ENCODE measurements around the gene PCDHGB4. TPM values are rescaled to one million over a fixed set of nuclear protein-coding genes. Genes with fewer than 3 reads are reported as not detected.
"Not testable (repeated sequence)": the region's sequence is repeated elsewhere in the genome, so short reads cannot be mapped to it uniquely, and the experiment has no call there.

The PCDHGB4 gene
- total RNA-seq, 3 donors from 2014 or later (not counting 1 experiment from before 2014, with no cell fraction given): 0.31 to 0.40 TPM; not detected in 1

DNA sequence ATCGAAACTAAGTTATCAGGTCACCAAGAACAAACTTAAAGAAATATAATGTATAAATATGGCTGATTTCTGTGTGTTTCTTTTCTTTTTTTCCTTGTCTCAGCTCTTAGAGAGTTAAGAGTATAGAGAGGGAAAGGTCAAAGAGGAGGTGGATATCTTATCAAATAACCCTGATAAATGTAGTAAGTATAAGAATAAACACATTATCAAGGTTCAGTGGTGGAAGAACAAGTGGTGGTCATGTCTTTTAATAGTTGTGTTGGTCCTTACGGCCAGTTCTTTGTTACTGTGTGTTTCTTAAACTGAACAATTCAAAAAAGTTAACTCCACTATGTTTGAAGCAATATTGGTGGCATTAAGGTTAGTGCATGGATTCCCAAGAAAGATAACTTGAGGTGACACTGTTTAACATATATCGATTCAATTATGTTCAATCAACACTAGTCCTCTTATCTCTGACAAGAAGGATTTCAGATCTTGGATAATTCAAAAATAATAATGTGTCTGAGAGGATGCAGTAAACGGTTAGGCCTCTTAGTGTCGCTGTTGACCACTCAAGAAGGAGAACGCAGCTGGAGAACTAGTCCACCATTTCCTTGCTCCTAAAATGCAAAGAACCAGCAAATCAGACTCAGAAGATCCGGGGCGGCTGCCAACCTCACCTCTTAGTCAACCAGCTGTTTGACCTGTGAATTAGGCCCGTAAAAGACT, 44.1 kb upstream of the PCDHGB4 start, which contains the start of gene PCDHGA3:
Gene PCDHGA3 (plus strand): TSS at position 588 of the 711 bp plus-strand sequence. CDS start 205 bp downstream, outside the sequence.
- Mint-ChIP-seq H3K27me3 (ENCODE audit: low read depth in 2 of 2) (peaks cover 48 to 85% of the 10 kb centered on the region in 2 donors), H3K9me3 (peaks cover 8% of the 10 kb centered on the region in 2 donors), H3K4me3 (peak within 1 kb of the TSS; percentile 45), H3K27ac (no peak within 1 kb of the TSS), H3K4me1 (no peaks in the 10 kb centered on the region), H3K36me3 (peaks cover 33% of the 10 kb centered on the region)
- TF ChIP-seq, protein P1, sequence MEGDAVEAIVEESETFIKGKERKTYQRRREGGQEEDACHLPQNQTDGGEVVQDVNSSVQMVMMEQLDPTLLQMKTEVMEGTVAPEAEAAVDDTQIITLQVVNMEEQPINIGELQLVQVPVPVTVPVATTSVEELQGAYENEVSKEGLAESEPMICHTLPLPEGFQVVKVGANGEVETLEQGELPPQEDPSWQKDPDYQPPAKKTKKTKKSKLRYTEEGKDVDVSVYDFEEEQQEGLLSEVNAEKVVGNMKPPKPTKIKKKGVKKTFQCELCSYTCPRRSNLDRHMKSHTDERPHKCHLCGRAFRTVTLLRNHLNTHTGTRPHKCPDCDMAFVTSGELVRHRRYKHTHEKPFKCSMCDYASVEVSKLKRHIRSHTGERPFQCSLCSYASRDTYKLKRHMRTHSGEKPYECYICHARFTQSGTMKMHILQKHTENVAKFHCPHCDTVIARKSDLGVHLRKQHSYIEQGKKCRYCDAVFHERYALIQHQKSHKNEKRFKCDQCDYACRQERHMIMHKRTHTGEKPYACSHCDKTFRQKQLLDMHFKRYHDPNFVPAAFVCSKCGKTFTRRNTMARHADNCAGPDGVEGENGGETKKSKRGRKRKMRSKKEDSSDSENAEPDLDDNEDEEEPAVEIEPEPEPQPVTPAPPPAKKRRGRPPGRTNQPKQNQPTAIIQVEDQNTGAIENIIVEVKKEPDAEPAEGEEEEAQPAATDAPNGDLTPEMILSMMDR (IDR thresholded peaks at IDR 0.05): no peak
- Histone ChIP-seq H3K27ac (ENCODE audit: low read length) (no peak within 1 kb of the TSS), H3K4me1 (ENCODE audit: control insufficient read depth, insufficient read depth, low read length) (no peaks in the 10 kb centered on the region), H3K9me3 (ENCODE audit: control insufficient read depth, insufficient read depth, low read length) (peaks cover 36% of the 10 kb centered on the region), H3K4me3 (ENCODE audit: low read length) (no peak within 1 kb of the TSS), H3K27me3 (ENCODE audit: control insufficient read depth, insufficient read depth, low read length) (peaks cover 44% of the 10 kb centered on the region), H3K36me3 (ENCODE audit: control insufficient read depth, insufficient read depth, low read length) (no peaks in the 10 kb centered on the region)
- DNase-seq (peak in 1 of 2 donors; percentile 36), ATAC-seq (peak in 1 of 3 donors; percentile 55)
- intact Hi-C loops (cut with micrococcal nuclease): no loop called here
- 14% methylated on average over 6 of the region's 9 CpGs for WGBS (ENCODE audit: insufficient coverage)

- peaks cover 28% of the 10 kb centered on the region for H3K36me3 Mint-ChIP-seq
- H3K27me3 Mint-ChIP-seq (ENCODE audit: low read depth in 2 of 2): peaks cover 47 to 85% of the 10 kb centered on the region in 2 donors
- 38% methylated on average over 31 of the region's 31 CpGs for WGBS (ENCODE audit: insufficient coverage)
- H3K4me3 Mint-ChIP-seq: peak overlapping the region; percentile 45
- Histone ChIP-seq H3K27ac (ENCODE audit: low read length) (no peak overlapping the region), H3K36me3 (ENCODE audit: control insufficient read depth, insufficient read depth, low read length) (no peaks in the 10 kb centered on the region), H3K4me1 (ENCODE audit: control insufficient read depth, insufficient read depth, low read length) (no peaks in the 10 kb centered on the region), H3K27me3 (ENCODE audit: control insufficient read depth, insufficient read depth, low read length) (peaks cover 43% of the 10 kb centered on the region), H3K9me3 (ENCODE audit: control insufficient read depth, insufficient read depth, low read length) (peaks cover 31% of the 10 kb centered on the region), H3K4me3 (ENCODE audit: low read length) (no peak overlapping the region)
- DNase-seq (no peak), ATAC-seq (no peak)
- no peak overlapping the region for H3K27ac Mint-ChIP-seq
- H3K9me3 Mint-ChIP-seq: peaks cover 6 to 8% of the 10 kb centered on the region in 2 donors
- TF ChIP-seq, protein P1 (IDR thresholded peaks at IDR 0.05): no peak
- no peaks in the 10 kb centered on the region for H3K4me1 Mint-ChIP-seq
- intact Hi-C loops (cut with micrococcal nuclease): no loop called here
Observed at GRCh38 chr5:141343953-141344463, 43.5 kb upstream of the PCDHGB4 start.

GRCh38 chr5:141345327-141345726, 42.2 kb upstream of the PCDHGB4 start:
- no peaks in the 10 kb centered on the region for H3K4me1 ChIP-seq (ENCODE audit: control insufficient read depth, insufficient read depth, low read length)
- WGBS (ENCODE audit: insufficient coverage): 45% methylated on average over 20 of the region's 20 CpGs
- peaks cover 34% of the 10 kb centered on the region for H3K36me3 Mint-ChIP-seq
- no peak overlapping the region for H3K27ac Mint-ChIP-seq
- DNase-seq (no peak), ATAC-seq (no peak)
- TF ChIP-seq, protein P1 (IDR thresholded peaks at IDR 0.05): no peak
- peaks cover 6 to 8% of the 10 kb centered on the region in 2 donors for H3K9me3 Mint-ChIP-seq
- H3K27ac ChIP-seq (ENCODE audit: low read length): no peak overlapping the region
- no peak overlapping the region for H3K4me3 Mint-ChIP-seq
- peaks cover 34% of the 10 kb centered on the region for H3K27me3 ChIP-seq (ENCODE audit: control insufficient read depth, insufficient read depth, low read length)
- no peaks in the 10 kb centered on the region for H3K4me1 Mint-ChIP-seq
- peaks cover 50 to 86% of the 10 kb centered on the region in 2 donors for H3K27me3 Mint-ChIP-seq (ENCODE audit: low read depth in 2 of 2)
- H3K4me3 ChIP-seq (ENCODE audit: low read length): no peak overlapping the region
- no peaks in the 10 kb centered on the region for H3K36me3 ChIP-seq (ENCODE audit: control insufficient read depth, insufficient read depth, low read length)
- H3K9me3 ChIP-seq (ENCODE audit: control insufficient read depth, insufficient read depth, low read length): peaks cover 27% of the 10 kb centered on the region
- intact Hi-C loops (cut with micrococcal nuclease): no loop called here

DNA sequence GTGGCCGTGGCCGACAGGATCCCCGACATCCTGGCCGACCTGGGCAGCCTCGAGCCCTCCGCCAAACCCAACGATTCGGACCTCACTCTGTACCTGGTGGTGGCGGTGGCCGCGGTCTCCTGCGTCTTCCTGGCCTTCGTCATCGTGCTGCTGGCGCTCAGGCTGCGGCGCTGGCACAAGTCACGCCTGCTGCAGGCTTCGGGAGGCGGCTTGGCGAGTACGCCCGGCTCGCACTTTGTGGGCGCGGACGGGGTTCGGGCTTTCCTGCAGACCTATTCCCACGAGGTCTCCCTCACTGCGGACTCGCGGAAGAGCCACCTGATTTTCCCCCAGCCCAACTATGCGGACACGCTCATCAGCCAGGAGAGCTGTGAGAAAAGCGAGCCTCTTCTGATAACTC, 41.5 kb upstream of the PCDHGB4 start:
- H3K4me1 Mint-ChIP-seq; intact Hi-C loops (cut with micrococcal nuclease); H3K36me3 ChIP-seq (ENCODE audit: control insufficient read depth, insufficient read depth, low read length); H3K4me1 ChIP-seq (ENCODE audit: control insufficient read depth, insufficient read depth, low read length); H3K4me3 ChIP-seq (ENCODE audit: low read length); DNase-seq; H3K4me3 Mint-ChIP-seq; ATAC-seq; H3K9me3 Mint-ChIP-seq; H3K27ac ChIP-seq (ENCODE audit: low read length); H3K27ac Mint-ChIP-seq: not testable (repeated sequence)
- WGBS (ENCODE audit: insufficient coverage): 45% methylated on average over 20 of the region's 35 CpGs
- Histone ChIP-seq H3K27me3 (ENCODE audit: control insufficient read depth, insufficient read depth, low read length) (peaks cover 39% of the 10 kb centered on the region), H3K9me3 (ENCODE audit: control insufficient read depth, insufficient read depth, low read length) (peaks cover 30% of the 10 kb centered on the region)
- Mint-ChIP-seq H3K36me3 (peaks cover 38% of the 10 kb centered on the region), H3K27me3 (ENCODE audit: low read depth in 2 of 2) (peaks cover 51 to 86% of the 10 kb centered on the region in 2 donors)

Measured in natural killer cell (primary cell).